CD4-positive, alpha-beta T cell treated with Interleukin-2 at 100 ng/mL for 4 hours (primary cell): ENCODE measurements around the gene OR10H4.
"Not testable (repeated sequence)": the region's sequence is repeated elsewhere in the genome, so short reads cannot be mapped to it uniquely, and the experiment has no call there.

Experiments used
- DNase-seq: peaks from one replicate; pipeline ENCODE4 v3.0.0-alpha.2; 2020; ENCODE audit warnings: low spot score

The OR10H4 gene

DNA sequence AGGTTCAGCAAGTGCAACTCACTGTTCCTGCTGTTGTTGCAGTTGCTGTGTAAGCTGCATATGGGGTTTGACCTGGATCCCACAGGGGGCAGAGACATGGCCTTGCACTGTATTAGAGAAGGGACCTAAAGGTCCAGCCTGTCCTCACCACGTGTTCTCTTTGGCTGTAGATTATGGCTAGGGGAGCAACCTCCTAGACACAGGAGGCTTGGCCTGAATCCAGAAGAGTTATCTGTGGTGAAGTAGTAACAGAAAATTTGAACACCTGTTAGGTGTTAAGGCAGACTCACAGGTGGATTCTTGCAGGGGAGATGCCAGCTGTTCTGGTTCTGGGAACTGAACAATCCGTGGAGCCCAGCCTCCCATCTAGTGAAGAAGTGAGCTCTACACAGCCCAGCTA, 11.0 kb upstream of the OR10H4 start:
- no peak for DNase-seq

DNA sequence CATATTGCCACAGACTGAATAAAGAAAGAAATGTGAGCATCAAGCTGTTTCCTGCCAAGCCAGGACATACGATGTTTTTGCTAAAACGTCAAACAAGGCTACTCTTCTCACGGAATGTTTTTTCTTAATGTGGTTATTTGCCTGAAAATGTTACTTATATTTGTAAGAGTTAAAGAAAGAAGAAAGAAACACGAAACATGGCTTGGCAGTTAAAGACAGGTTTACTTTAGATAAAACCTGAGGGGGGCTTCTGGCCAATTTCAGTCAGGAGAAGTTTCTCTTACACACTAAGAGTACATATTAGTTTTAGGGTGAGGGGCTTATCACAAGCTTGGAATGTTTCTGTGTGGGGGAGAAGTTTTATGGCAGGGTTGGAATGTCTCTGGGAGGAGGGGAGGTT, 4.4 kb upstream of the OR10H4 start:
- no peak for DNase-seq

DNA sequence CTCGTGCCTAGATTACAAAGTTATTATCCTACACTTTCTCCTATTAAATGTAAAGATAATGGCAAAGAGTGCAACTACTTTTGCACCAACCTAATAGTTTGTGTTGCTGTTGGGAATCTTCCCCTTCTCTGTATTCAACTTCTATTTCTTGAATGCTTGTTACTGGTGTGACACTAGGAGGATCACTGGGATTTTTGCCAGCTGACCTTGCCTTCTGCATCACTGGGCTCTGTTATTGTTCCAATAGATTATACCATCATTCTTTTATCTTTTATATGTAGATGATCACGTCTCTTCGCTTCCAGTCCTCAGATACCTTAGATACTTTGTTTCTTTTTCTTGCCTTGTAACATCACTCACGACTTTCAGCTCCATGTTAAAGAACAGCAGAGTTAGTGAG, 3.5 kb upstream of the OR10H4 start:
- no peak for DNase-seq

DNA sequence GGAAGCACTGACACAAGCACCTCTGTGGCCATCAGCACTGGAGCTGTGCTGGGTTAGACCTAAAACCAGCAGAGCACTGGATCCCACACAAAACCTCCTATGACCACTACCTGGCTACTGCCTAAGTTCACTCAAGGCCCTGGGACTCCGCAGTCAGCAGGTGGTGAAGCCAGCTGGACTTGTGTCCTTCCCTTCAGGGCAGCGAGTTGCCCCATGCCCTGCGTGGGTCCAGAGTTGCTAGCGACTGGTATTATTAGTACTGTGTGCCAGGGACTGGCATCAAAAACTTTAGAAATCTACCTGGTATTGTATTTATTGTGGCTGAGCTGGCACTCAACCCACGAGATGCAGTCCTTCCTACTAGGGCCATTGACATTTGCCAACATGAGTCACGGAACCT, 6.0 kb downstream of the OR10H4 start:
- DNase-seq, result no peak

DNA sequence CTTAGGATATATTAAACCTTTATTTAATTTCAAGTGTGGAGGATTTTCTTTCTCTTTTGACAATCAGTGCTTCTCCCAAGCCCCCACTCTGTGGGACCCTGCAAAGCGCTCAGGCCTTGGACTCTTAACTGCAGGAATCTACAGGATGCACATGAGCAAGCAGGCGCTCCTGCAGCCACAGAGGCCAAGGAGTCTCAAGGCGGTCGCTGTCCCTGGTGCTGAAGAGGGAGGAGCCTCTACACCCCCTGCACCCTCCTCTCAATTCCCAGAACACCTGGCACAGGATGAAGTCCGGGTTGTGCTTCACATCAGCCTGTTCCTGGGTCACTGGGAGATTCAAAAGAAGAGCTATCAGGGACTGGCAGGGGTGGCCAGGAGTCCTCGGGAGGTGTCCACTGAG, 13.5 kb downstream of the OR10H4 start:
- DNase-seq, result no peak

DNA sequence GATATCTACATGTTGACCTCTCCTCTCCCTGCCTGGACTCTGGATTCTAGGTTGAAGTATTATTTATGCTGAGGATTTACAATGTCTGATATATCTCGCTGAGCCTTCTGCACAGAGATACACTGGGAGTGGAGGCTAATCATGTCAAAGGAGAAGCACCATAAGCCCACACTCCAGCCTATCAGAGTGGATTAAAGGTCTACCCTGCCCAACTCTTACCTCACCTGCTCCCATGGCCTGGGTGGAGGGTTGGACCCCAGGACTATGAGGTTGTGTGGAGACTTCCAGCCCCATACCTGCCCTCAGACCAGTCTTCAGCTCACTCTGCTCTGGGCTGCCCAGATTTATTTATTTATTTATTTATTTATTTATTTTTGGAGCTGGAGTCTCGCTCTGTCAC, 15.4 kb downstream of the OR10H4 start:
- DNase-seq, result no peak

DNA sequence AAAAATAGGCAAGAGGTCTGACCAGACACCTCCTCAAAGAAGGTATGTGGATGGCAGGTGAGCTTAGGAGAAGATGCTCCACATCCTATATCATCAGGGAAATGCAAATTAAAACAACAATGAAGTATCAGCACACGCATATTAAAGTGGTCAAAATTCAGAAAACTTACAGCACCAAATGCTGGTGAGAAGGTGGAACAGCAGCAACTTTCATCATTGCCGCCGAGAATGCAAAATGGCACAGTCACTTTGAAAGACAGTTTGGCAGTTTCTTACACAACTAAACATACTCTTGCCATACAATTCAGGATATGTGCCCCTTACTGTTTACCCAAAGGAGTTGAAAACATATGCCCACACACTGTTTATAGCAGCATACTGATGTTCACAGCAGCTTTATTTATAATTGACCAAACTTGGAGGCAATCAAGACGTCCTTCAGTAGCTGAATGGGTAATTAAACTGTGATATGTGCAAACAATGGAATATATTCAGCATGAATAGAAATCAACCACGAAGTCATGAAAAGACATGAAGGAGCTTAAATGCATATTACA, 22.5 kb downstream of the OR10H4 start:
- DNase-seq, result no peak

DNA sequence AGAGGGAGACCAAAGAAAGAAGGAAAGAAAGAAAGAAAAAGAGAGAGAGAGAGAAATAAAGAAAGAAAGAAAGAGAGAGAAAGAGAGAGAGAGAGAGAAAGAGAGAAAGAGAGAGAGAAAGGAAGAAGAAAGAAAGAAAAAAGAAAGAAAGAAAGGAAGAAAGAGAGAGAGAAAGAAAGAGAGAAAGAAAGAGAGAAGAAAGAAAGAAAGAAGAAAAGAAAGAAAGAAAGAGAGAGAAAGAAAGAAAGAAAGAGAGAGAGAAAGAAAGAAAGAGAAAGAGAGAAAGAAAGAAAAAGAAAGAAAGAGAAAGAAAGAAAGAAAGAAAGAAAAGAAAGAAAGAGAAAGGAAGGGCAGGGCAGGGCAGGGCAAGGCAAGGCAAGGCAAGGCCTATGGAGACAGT, 23.2 kb downstream of the OR10H4 start:
- not testable (repeated sequence) for DNase-seq

DNA sequence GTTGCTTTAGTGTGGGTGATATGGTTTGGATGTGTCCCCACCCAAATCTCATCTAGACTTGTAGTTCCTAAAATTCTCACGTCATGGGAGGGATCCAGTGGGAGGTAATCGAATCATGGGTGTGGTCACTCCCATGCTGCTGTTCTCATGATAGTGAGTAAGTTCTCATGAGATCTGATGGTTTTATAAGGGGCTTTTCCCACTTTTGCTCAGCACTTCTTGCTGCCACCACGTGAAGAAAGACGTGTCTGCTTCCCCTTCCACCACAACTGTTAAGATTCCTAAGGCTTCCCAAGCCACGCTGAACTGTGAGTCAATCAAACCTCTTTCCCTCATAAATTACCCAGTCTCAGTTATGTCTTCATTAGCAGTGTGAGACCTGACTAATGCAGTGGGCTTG, 26.0 kb downstream of the OR10H4 start:
- no peak for DNase-seq

DNA sequence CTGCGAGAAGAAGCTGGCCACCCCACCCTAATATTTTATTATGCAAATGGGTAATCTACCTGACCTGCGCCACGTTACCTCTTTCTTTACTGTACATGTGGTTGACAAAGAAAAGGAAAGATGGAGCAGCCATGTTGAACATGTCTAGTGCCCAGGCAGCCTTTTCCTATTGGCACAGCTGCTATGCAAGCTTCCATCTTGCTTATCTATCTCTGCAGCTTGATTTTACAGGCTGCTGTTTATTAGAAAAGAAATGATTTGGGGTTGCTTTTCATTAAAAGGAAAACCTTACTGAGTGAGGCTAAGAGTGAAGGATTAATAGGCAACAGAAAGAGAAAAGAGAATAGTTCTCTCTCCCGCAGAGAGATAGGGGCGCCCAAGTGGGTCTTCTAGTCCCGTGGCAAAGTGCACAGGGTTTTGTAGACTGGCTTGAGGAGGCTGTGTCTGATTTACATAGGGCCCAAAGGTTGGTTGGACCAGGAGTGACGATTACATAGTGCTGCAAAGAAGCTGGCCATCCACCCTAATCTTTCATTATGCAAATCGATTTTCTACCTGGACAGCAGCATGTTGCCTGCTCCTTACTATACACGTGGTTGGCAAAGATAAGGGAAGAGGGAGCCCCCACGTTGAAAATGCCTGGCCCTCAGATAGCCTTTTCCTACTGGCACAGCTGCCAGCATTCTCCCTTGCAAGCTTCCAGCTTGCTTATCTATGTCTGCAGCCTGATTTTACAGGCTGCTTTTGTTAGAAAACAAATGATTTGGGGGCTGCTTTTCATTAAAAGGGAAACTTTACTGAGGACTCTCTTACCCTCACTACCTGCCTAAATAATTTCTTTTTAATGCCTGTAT, 28.3 kb downstream of the OR10H4 start:
- no peak for DNase-seq

DNA sequence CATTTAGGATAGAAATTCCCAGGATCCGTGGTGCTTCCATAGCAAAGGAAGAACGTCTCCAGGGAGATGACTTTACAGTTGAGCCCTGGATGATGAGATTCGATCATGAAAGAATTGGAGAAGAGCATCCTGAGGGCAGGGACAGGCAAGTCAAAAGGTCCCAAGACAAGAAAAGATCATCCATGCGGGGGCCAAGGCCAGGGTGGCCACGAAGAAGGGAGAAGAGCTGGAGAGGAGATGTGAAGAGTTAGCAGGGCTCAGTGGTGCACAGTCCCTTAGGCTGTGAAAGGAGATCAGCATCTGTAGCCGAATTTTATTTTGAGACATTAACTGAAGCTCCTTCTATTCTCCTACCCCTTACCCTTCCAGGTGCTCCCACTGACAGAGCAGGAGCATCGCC, 28.9 kb downstream of the OR10H4 start:
- no peak for DNase-seq

DNA sequence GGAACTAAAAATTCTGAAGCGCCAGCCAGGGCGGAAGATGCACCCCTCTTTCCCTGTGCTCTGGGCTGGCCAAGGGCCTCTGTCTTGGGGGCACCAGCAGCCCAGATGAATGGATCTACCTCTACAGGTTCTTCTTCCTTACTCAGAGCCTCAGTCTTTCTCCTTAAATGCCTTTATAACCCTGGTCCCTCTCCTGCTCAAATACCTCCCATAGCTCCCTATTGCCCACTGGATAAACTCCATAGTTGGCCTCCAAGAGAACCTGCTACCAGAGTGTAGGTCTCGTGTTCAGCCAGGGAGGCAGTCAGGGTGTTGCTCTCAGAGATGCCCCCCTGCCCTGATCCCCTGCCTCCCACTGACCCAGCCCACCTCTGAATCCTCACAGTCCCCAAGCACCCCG, 30.5 kb downstream of the OR10H4 start:
- DNase-seq, result no peak

DNA sequence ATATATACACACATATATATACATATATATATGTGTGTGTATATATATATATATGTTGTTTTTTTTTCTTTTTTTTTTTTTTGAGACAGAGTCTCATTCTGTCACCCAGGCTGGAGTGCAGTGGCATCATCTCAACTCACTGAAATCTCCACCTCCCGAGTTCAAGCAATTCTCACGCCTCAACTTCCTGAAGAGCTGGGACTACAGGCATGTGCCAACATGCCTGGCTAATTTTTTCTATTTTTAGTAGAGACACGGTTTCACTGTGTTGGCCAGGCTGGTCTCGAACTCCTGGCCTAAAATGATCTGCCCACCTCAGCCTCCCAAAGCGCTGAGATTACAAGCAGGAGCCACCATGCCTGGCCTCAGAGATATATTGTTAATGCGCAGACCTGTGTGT, 37.0 kb downstream of the OR10H4 start:
- not testable (repeated sequence) for DNase-seq

DNA sequence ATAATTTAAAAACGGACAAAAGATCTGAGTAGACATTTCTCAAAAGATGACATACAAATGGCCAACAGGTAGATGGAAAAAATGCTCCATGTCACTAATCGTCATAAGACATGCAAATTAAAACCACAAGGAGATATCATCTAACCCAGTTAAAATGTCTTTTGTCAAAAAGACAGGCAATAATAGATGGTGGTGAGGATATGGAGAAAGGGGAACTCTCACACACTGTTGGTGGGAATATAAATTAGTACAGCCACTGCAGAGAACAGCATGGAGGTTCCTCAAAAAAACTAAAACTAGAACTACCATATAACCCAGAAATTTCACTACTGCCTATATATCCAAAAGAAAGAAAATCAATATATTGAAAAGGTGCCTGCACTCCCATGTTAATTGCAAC, 37.9 kb downstream of the OR10H4 start:
- no peak for DNase-seq

DNA sequence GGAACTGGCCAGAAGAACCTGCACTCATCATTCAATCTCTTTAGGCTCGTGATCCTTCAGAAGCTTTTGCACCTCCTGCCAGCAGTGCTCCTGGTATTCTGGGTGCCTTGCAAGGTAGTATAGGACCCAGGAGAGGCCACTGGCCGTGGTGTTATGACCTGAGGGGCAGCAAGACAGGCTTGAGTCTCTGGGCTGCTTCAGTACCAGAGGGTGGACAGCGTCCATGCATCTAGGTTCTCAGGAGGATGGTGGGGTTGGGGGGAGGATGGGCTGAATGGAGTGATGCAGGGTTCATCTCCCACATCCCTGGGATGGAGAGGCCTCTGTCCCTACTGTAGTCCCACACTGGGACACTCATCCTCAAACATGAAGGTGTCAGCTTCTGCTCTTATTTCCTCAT, 41.1 kb downstream of the OR10H4 start:
- no peak for DNase-seq

DNA sequence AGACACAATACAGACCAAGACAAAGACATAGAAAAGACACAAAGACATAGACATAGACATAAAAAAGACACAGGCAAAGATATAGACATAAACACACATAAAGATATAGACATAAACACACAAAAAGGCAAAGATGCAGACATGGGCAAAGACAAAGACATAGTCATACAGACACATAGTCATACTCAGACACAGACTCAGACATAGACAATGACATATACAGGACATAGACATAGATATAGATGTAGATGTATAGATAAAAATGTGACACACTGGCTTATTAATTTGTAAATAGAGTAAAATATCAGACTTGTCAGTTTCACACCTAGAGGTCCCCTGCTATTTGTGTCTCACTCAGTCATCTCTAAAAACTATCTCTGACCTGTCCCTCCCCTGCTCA, 42.8 kb downstream of the OR10H4 start:
- no peak for DNase-seq

DNA sequence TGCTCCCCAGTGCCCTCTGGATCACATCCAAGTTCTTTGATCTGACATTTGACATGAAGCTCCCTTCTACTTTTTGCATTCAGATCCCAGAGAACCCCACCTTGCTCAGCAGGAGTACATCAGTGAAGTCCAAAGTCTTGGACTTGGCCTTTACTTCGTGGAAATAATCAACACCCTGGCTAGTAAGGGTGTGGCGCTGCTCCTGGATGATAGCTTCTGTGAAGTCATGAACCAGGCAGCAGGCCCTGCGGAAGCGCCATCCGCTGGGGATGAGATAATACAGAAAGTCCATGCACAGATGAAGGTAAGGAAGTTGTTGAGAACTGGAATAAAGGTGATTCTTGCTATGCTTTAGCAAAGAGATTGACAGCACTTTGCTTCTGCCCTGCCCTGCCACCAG, 43.2 kb downstream of the OR10H4 start:
- no peak for DNase-seq

DNA sequence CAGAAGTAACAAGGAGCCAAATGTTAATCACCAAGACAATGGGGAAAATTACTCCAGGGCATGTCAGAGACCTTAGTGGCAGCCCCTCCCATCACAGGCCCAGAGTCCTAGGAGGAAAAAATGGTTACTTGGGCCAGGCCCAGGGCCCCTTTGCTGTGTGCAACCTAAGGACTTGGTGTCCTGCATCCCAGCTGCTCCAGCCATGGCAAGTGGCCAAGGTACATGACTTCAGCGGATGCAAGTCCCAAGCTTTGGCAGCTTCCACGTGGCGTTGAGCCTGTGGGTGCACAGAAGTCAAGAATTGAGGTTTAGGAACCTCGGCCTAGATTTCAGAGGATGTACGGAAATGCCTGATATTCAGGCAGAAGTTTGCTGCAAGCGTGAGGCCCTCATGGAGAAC, 46.7 kb downstream of the OR10H4 start:
- no peak for DNase-seq

DNA sequence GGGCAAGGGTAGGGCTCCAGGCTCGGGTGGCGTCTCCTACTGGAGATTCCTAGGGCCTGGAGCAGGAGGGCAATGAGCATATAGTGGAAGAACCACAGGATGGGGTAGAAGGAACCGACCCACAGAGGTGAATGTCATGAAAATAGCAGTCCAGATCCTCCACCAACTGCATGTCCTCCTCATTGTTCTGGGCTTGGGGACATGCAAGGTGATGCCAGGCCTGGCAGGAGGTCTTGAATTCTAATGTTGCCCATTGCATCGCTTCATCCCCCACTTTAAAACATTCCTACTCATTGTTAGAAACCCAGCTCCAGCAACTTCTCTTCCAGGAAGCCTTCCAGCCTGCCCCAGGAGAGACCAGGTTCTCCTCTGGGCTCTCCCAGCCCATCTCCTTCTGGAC, 49.4 kb downstream of the OR10H4 start:
- DNase-seq, result no peak
